GM21825 (cell line): ENCODE results near the gene MMP28.

Experiments used
- ATAC-seq: cut with Tn5 transposase; IDR thresholded peaks from one replicate; pipeline ENCODE4 v1.9.1; 2021; ENCODE audit warnings: mild to moderate bottlenecking, moderate library complexity; ENCODE audit not compliant: unreplicated experiment

Gene MMP28, protein sequence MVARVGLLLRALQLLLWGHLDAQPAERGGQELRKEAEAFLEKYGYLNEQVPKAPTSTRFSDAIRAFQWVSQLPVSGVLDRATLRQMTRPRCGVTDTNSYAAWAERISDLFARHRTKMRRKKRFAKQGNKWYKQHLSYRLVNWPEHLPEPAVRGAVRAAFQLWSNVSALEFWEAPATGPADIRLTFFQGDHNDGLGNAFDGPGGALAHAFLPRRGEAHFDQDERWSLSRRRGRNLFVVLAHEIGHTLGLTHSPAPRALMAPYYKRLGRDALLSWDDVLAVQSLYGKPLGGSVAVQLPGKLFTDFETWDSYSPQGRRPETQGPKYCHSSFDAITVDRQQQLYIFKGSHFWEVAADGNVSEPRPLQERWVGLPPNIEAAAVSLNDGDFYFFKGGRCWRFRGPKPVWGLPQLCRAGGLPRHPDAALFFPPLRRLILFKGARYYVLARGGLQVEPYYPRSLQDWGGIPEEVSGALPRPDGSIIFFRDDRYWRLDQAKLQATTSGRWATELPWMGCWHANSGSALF

DNA sequence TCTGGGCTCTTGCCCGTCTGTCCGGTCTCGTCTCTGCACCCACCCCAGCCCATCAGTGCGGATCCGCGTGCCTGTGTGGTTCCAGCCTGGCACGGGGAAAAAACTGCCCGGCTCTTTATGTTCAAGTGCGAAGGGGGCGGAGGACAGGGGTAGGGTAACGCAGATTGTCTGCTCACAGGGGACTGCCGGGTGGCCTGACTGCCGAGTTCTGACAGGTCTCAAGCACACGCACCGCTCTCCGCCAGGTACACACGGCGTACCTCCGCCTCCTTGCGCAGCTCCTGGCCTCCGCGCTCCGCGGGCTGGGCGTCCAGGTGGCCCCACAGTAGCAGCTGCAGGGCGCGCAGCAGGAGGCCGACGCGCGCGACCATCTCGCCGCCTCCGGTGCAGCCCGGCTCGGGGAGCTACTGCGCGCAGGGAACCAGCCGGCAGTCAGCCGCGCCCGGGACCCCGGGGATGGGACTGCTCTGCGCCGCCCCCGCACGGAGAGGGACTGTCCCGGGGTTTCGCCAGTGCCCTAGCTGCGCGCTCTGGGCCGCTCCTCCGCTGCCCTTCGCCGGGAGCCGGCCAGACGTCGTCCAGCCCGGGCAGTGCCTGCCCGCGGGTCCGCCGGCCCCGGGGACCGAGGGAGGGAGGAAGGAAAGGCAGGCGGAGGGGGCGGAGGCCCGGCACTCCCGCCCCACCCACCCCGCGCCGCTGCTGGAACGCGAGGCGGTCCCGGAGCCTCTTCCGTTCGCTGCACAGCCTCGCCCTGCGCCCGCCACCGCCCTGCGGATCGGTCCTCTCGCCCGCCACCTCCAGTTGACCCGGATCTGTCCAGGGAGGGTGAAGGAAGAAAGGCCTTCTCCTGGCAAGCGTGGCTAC is at the start of gene MMP28:
TSS of gene MMP28 (minus strand) at position 635 of the 864 bp plus-strand sequence. CDS start at position 371, 264 bp downstream.
- no peak for ATAC-seq

DNA sequence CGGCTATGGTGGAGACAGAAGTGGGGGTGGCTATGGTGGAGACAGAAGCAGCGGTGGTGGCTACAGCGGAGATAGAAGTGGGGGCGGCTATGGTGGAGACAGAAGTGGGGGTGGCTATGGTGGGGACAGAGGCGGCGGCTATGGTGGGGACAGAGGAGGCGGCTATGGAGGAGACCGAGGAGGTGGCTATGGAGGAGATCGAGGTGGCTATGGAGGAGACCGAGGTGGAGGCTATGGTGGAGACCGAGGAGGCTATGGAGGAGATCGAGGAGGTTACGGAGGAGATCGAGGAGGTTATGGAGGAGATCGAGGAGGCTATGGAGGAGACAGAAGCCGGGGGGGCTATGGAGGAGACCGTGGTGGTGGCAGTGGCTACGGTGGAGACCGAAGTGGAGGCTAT is 49.1 kb upstream of the MMP28 start:
- no peak for ATAC-seq

DNA sequence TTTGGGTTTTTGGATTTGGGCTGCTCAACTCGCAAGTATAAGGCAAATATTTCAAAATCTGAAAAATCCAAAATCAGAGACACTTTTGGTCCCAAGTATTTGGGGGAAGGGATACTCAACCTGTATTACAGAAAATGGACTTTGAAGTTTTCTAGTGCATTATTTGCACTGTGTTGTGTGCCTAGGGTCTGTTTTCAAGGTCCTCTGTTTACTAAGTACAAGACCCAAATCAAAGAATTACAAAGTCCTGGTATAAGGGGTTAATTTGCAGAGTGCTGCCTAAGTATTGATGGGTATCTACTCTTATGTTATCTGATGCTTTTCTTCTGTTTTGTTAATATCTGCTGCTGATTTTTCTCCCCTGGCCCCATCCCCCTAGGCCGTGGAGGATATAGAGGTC is 48.3 kb upstream of the MMP28 start:
- no peak for ATAC-seq

DNA sequence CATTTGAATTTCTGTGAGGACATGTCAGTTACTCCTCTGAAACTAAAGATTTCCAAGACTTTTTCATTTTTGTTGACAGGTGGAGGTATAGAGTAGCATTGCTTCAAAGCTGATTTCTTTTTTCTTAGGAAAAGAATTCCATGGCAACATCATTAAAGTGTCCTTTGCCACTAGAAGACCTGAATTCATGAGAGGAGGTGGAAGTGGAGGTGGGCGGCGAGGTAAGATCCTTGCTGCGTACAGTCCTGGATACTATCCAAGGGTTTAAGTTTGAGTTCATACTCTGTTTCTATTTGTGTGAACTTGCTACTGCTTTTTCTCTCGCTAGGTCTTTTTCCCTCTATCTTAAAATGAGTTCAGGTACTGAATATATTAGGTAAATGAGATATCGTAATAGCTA is 46.8 kb upstream of the MMP28 start:
- no peak for ATAC-seq

DNA sequence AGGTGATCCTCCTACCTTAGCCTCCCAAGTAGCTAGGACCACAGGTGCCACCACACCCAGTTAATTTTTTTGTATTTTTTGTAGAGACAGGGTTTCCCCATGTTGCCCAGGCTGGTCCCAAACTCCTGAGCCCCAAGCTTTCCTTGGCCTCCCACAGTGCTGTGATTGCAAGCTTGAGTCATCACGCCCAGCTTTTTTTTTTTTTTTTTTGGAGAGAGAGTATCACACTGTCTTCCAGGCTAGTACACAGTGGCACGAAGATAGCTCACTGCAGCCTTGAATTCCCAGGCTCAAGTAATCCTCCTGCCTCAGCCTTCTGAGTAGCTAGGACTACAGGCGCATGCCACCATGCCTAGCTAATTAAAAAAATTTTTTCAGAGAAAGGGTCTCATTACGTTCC is 46.1 kb upstream of the MMP28 start:
- no peak for ATAC-seq

DNA sequence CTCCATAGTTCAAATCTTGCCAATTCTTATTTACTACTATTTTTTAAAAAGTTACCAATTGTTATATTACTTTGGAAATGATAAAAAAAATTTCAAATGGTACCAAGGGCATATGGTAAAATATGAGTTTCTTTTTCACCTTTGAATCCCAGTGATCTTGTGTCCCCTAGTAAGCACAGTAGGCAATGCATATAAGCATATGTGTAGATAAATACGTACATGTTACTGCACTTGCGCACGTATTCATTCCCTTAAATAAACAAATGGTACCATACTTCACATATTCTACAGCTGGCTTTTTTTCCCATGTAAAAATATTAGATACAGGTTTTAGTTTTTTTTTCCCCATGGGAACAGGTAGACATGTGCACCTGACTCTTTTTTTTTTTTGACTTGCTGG is 45.7 kb upstream of the MMP28 start:
- no peak for ATAC-seq

DNA sequence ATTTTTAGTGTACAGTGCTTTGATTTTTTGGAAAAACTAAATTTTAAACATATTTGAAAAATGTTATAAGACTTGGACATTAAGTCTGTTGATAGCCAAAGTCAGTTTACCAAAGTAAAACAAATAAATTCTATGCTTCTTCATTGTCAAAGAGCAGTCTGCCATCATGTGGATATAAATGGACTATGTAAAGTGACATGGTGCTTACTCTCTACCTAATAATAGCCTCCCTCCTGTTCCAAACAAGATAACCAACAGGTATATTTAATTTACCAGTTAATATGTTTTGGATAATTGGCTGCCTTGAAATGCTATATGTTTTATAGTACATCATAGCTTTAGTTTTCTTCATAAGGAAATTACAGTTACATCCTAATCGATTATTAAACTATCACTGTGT is 29.8 kb upstream of the MMP28 start:
- ATAC-seq: no peak

DNA sequence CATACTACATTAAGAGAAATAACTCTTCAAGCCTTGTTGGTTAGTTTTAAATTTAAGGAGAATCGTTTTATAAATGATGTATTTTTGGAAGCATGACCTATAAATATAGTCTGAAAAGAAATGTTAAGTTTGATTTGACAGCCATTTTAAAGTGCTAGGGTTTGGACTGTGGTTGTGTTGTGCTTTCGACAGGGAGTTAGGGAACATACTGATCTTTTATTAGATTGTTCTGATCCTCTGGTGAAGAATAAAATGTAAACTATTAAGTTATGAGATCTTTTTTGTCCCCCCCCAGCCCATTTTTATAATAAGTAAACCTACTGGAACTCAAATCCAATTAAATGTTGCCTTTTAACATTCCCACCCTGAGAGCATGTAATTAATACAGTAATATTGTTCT is 25.9 kb upstream of the MMP28 start:
- no peak for ATAC-seq

DNA sequence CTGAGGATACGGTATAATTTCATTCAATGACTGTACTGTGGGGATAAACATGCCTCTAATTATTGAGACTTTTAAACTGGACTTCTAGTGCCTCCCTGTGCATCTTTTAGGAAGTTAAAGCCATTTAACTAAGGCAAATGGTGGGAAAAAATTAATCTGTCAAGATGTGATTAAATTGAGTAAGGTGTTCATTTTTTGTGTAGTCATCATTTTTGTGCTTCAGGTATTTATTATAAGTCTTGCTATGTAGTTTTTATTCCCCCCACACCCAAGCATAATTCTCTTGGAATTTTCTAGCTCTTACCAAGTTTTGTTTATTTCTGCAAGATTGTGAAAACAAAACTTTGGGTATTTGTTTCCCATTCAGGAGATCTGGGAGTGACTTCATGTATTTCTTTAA is 24.0 kb upstream of the MMP28 start:
- ATAC-seq: no peak

DNA sequence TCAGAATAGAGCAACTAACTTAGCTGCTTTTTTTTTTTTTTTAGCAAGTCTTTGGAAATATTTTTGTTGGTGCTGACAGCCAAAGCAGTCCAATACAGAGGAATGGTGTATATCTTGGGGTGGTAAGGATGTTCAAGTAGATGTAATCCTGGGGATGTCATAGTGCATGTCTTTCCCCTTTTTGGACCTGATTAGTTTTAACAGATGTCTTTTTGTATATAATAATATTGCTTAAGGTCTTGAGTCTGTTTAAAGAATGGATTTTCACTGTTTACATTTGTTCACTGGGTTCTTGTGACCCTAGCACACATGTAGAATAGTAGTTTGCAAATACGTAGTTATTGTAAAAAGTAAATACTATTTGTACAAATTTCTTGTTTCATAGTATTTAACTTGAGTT is 21.8 kb upstream of the MMP28 start:
- no peak for ATAC-seq

DNA sequence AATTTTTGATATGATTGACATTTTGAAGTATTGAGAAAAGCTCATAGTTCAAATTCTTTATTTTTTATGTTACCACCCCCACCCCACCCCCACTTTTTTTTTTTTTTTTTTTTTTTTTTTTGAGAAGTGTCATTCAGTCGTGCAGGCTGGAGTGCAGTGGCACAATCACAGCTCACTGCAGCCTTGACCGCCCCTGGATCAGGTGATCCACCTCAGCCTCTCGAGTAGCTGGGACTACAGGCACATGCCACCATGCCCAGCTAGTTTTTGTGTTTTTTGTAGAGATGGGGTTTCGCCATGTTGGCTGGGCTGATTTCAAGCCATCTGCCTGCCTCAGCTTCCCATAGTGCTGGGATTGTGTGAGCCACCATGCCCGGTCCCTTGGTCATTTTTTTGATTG is 21.3 kb upstream of the MMP28 start:
- no peak for ATAC-seq

DNA sequence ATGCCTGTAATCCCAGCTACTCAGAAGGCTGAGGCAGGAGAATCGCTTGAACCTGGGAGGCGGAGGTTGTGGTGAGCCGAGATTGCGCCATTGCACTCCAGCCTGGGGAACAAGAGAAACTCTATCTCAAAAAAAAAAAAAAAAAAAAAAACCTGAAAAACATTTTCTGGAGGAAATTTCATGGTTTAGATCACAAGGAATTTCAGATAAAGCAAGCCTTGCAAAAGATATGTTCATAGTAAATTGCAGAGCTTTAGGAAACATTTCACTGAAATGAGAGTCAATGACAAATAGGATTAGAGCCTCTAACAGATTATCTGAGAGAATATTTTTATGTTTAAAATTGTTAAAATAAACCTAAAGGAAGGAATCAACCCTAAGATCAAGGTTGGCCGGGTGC is 17.0 kb upstream of the MMP28 start:
- ATAC-seq: no peak

DNA sequence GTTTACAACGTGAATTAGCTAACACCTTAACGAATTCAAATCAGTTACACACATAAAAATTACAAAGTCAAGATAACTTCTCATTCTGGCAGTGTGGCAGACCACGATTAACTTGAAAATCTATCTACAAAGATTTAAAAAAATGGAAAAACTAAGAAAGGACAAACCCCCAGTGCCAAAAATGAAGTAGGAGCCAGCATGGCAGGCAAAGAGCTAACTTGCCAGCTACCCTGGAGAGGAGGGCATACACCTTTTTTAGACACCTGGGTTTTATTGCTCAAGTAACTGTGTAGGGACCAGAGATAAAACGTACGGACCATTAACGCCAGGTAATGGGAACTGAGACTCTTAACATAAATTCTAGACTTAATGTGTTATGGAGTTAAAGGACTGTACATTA is 16.3 kb upstream of the MMP28 start:
- ATAC-seq: no peak

DNA sequence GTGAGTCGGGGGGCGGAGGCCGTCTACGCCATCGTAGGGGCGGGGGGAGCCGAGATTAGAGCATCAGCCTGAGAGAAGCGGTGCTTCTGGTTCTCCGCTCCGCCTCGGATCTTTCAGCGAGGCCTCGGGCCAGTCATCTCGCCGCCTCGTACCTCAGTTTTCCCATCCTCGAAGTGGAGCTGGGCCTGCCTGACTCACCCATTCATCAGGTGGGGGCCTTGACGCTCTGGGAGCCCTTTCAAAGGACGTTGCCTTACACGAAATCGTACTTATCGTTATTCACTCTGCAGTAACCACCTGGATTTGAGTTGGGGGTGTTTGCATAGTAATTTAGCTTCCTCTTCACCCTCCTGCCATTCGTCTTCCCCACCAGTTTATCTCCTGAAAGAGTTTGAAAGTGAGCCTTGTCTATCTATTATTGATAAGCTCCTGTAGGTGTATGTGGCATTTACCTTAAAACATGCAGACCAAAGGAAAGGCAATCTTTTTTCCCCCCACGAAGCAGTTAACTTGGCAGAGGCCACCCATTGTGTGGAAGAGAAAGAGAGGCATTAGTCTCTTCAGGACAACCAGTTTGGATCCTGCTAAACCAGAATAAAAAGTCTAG is 14.5 kb upstream of the MMP28 start:
- ATAC-seq: no peak

DNA sequence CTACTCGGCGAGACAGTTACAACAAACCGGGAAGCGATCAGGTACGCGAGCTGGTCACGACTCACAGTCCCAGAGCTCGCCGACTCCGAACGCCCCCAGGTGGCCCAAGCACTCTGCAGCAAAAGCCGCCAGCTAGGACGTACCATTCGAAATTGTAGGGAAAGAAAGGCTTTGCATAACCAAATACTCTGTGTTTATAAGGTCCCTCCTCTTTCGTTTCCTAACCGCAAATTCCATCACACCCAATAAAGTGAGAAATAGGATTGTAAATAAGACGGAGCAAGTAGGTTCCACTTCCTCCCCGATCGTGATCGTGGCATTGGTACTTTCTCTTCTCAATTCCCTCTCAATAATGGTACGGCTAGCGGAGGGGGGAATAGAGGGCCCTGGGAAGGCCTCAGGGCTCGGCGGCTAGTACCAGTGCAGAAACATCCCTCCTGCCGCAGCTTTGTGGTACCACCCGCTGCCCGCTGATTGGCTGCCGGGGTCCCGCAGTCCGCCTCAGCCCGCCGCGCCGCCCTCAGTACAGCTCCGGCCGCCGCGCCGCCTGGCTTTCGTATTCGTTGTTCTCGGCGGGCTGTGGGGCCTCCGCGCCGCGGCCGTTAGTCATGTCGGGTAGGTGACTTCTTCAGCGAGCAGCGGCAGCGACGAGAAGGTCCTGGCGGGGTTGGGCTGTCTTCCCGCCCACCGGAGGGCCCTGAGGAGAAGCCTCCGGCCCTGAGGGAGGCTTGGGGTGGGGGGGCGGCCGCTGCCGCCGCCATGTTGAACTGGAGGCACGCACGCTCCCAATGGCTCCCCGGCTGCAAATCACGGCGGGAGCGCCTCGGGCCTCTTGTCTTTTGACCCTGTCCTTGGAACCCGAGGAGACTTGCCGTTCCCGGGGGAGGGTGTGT is 13.8 kb upstream of the MMP28 start, which contains the start of gene TAF15:
TSS of gene TAF15 (plus strand) at position 523 of the 893 bp plus-strand sequence. CDS start at position 609, 86 bp downstream.
- ATAC-seq: peak; percentile 86

DNA sequence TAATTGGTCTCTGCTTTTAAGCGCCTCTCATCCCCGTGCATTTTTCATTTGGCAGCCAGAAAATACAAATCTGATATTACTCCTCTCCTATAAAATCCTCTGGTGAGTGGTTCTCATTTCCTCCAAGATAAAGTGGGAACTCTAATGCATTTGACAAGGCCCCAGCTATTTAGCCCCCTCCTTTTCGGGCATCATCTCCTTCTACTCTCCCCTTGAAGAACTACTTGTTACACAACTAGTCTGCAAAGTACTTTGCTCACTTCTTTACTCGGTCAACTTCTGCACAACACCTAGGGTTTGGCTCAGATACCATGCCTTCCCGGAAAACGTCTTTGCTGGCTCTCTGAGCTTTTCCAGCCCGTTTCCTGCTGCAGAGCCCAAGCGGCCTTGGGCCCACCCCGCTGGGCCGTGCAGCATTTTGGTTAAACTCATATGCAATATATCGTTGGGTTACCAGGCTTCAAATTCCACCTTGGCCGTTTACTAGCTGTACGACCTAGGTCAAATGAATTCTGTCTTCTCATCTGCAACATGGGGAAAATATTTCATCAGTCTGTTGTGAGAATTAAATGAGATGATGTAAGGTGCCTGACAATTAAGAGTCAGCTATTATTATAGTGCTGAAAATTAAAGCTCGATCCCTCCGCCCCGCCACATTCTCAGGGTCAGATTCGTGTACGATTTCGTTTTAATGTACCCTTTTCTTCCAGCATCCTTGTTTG is 13.0 kb upstream of the MMP28 start:
- ATAC-seq: no peak

DNA sequence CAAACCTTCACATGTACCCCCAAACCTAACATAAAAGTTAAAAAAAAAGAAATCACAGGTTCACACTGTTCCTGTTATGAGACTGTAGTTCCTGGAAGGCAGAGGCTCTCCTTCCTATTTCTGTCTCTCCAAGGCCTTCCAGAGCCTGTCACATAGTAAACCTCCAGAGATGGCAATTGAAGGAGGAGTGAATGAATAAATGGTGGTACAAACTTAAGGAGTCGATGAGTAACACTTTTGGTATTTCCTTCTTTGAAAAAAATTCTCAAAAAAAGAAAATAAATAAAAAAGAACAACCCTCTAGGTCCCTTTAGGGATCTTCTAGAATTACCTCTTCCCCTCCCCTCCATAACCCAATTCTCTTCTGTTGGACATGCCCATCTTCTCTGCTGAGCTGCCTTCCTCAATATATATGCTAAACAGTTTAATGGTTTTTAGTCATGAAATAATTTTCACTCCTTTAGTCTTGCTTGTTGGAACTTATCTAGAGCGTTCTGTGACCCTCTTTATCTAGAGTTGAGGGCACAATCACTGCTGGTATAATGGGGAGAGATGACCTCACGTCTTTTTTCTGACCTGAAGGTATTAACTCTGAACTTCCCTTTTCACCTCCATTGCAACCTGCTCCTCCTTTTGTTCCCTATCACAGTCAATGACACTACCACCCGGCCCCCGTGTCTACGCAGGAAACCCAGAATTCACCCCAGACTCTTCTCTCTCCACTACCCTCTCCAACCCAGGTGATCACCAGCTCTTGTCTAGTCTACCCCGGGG is 12.1 kb upstream of the MMP28 start:
- ATAC-seq: no peak

DNA sequence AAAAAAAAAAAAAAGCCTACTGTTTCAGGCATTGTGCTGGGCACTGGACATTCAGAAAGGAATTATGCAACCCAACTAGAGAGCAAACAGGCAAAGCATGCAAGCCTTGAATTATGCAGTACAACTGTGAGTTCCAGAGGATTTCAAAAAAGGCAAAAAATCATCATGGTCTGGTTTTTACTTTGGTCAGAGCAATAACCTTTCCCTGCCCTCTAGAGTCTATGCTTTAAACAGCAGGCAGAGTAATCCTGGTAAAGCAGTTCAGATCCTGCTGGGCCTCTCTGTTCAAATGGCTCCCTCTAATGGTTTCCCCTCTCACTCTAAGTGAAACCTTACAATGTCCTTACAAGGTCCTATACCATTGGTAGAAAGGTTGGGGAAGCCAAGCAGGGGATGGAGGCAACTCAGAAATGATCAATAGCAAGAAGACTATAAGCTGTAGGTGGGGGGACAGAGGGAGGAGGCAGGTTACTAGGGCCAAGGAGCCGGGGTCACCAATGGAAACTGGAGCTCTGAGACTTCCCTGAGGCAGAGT is 9.3 kb upstream of the MMP28 start:
- ATAC-seq: peak; percentile 36
